IMR-90 (cell line): Measurements from ENCODE around the gene TRIM41. TPM values are rescaled to one million over a fixed set of nuclear protein-coding genes. Genes with fewer than 3 reads are reported as not detected.

Source experiments
- ATAC-seq: fragments of 200-7000 bp; cut with Tn5 transposase; 2 replicates; pipeline ENCODE4 v1.9.1; 2020; ENCODE audit warnings: low read depth, mild to moderate bottlenecking, moderate library complexity
- BruUV-seq: library from RNA; stranded (reverse); fragments of 400-500 nt; replicated peaks from 2 replicates; lab custom pipeline; 2021; lab: Mats Ljungman, UMichigan
- CTCF ChIA-PET: fragments of 300-600 bp; formaldehyde crosslinking; extraction: SDS; loops from one replicate; lab custom pipeline; 2021; ENCODE audit warnings: antibody characterized with exemption; lab: Yijun Ruan, JAX
- POLR2A ChIA-PET: fragments of 300-600 bp; sonication (Branson Sonifier 250); formaldehyde crosslinking; loops from one replicate; lab custom pipeline; 2022; ENCODE audit warnings: antibody characterized with exemption; ENCODE audit not compliant: unreplicated experiment; lab: Charles Lee
- DNase-seq: peaks from one replicate; pipeline ENCODE4 v3.0.0; 2013
- H2AFZ ChIP-seq: replicated peaks from 2 replicates; pipeline ENCODE3; 2013; ENCODE audit warnings: low read length, mild to moderate bottlenecking; ENCODE audit not compliant: poor library complexity
- H2AK5ac ChIP-seq: 2 replicates; pipeline ENCODE4 v1.6.1; 2013; ENCODE audit warnings: low read depth, low read length, inconsistent platforms
- H2AK9ac ChIP-seq: replicated peaks from 2 replicates; pipeline ENCODE3; 2013; ENCODE audit warnings: mild to moderate bottlenecking, low read depth, low read length, moderate library complexity; ENCODE audit not compliant: poor library complexity
- H2BK120ac ChIP-seq: 2 replicates; pipeline ENCODE4 v1.6.1; 2013; ENCODE audit warnings: low read depth, low read length, inconsistent platforms
- H2BK15ac ChIP-seq: 3 replicates; pipeline ENCODE4 v1.6.1; 2013; ENCODE audit warnings: low read depth, low read length, inconsistent platforms
- H2BK20ac ChIP-seq: 2 replicates; pipeline ENCODE4 v1.6.1; 2013; ENCODE audit warnings: low read depth, mild to moderate bottlenecking, inconsistent platforms, low read length, moderate library complexity
- H2BK5ac ChIP-seq: 2 replicates; pipeline ENCODE4 v1.6.1; 2013; ENCODE audit warnings: mild to moderate bottlenecking, low read depth, low read length, inconsistent platforms; ENCODE audit not compliant: poor library complexity, severe bottlenecking
- H3K14ac ChIP-seq: replicated peaks from 2 replicates; pipeline ENCODE4 v1.6.1; 2013; ENCODE audit warnings: low read depth, low read length, inconsistent platforms
- H3K18ac ChIP-seq: 2 replicates; pipeline ENCODE4 v1.6.1; 2013; ENCODE audit warnings: low read depth, low read length, control low read depth
- H3K23ac ChIP-seq: 2 replicates; pipeline ENCODE4 v1.6.1; 2013; ENCODE audit warnings: low read depth, low read length, inconsistent platforms
- H3K27ac ChIP-seq: 2 replicates; pipeline ENCODE4 v1.5.1; 2013; ENCODE audit warnings: mild to moderate bottlenecking, control low read depth, low read length; ENCODE audit not compliant: insufficient read depth
- H3K27me3 ChIP-seq: 2 replicates; pipeline ENCODE4 v1.6.1; 2013; ENCODE audit warnings: low read length; ENCODE audit not compliant: control insufficient read depth, insufficient read depth
- H3K36me3 ChIP-seq: 2 replicates; pipeline ENCODE4 v1.6.1; 2013; ENCODE audit warnings: low read length, mixed read lengths; ENCODE audit not compliant: control insufficient read depth, insufficient read depth
- H3K4ac ChIP-seq: 2 replicates; pipeline ENCODE4 v1.6.1; 2013; ENCODE audit warnings: low read depth, low read length, inconsistent platforms
- H3K4me1 ChIP-seq: 2 replicates; pipeline ENCODE4 v1.6.1; 2013; ENCODE audit warnings: low read length, mixed read lengths; ENCODE audit not compliant: control insufficient read depth, insufficient read depth
- H3K4me2 ChIP-seq: 2 replicates; pipeline ENCODE4 v1.6.1; 2013; ENCODE audit warnings: low read depth, mild to moderate bottlenecking, control low read depth, low read length, moderate library complexity
- H3K4me3 ChIP-seq: 2 replicates; pipeline ENCODE4 v1.5.1; 2013; ENCODE audit warnings: low read depth, mild to moderate bottlenecking, control low read depth, low read length, moderate library complexity; ENCODE audit not compliant: insufficient read depth
- H3K56ac ChIP-seq: 2 replicates; pipeline ENCODE4 v1.6.1; 2013; ENCODE audit warnings: low read length, inconsistent platforms; ENCODE audit not compliant: insufficient read depth; ENCODE audit errors: extremely low read depth
- H3K79me1 ChIP-seq, 2 experiments: 2 replicates each; pipeline ENCODE4 v1.6.1; 2013; ENCODE audit warnings: low read length in 2 of 2, inconsistent platforms in 1 of 2, low read depth in 1 of 2
- H3K9ac ChIP-seq: 2 replicates; pipeline ENCODE4 v1.6.1; 2013; ENCODE audit warnings: low read depth, low read length, control low read depth
- H3K9me1 ChIP-seq: 2 replicates; pipeline ENCODE4 v1.6.1; 2013; ENCODE audit warnings: low read length, inconsistent platforms; ENCODE audit not compliant: insufficient read depth
- H3K9me3 ChIP-seq: 2 replicates; pipeline ENCODE4 v1.6.1; 2013; ENCODE audit warnings: low read length; ENCODE audit not compliant: control insufficient read depth, insufficient read depth
- H4K20me1 ChIP-seq: 2 replicates; pipeline ENCODE4 v1.6.1; 2013; ENCODE audit warnings: low read length, inconsistent platforms; ENCODE audit not compliant: insufficient read depth
- H4K5ac ChIP-seq: 2 replicates; pipeline ENCODE4 v1.6.1; 2013; ENCODE audit warnings: mild to moderate bottlenecking, low read depth, low read length, control low read depth
- H4K8ac ChIP-seq, 2 experiments: 2 replicates each; pipeline ENCODE4 v1.6.1; 2013; ENCODE audit warnings: low read depth in 2 of 2, low read length in 2 of 2, control low read depth in 1 of 2, inconsistent platforms in 1 of 2
- H4K91ac ChIP-seq: 2 replicates; pipeline ENCODE4 v1.6.1; 2013; ENCODE audit warnings: low read depth, low read length, inconsistent platforms; ENCODE audit not compliant: insufficient read depth
- BHLHE40 ChIP-seq: fragments of 150-350 bp; IDR thresholded peaks from 2 replicates; pipeline ENCODE4 v1.6.1; 2016; ENCODE audit warnings: mild to moderate bottlenecking, low read depth, low read length
- CEBPB ChIP-seq: IDR thresholded peaks from 2 replicates; pipeline ENCODE4 v1.6.1; 2012; ENCODE audit warnings: low read depth, low read length, improper control_type of control experiment
- CHD1 ChIP-seq: IDR thresholded peaks from 2 replicates; pipeline ENCODE4 v1.6.1; 2012; ENCODE audit warnings: low read depth, low read length, improper control_type of control experiment
- ELK1 ChIP-seq: fragments of 150-350 bp; IDR thresholded peaks from 2 replicates; pipeline ENCODE4 v1.6.1; 2016; ENCODE audit warnings: low read depth, mild to moderate bottlenecking, low read length, moderate library complexity, borderline replicate concordance
- MAZ ChIP-seq: IDR thresholded peaks from 2 replicates; pipeline ENCODE4 v1.6.1; 2012; ENCODE audit warnings: low read depth, mild to moderate bottlenecking, low read length, improper control_type of control experiment, moderate library complexity, borderline replicate concordance
- MXI1 ChIP-seq: IDR thresholded peaks from 2 replicates; pipeline ENCODE4 v1.6.1; 2012; ENCODE audit warnings: low read depth, mild to moderate bottlenecking, low read length, moderate library complexity, borderline replicate concordance
- NFE2L2 ChIP-seq: fragments of 150-350 bp; IDR thresholded peaks from 2 replicates; pipeline ENCODE4 v1.6.1; 2016; ENCODE audit warnings: low read depth, mild to moderate bottlenecking, low read length
- RAD21 ChIP-seq: IDR thresholded peaks from 2 replicates; pipeline ENCODE4 v1.6.1; 2012; ENCODE audit warnings: low read length, improper control_type of control experiment
- RCOR1 ChIP-seq: IDR thresholded peaks from 2 replicates; pipeline ENCODE4 v1.6.1; 2012; ENCODE audit warnings: mild to moderate bottlenecking, low read length, improper control_type of control experiment; ENCODE audit not compliant: insufficient replicate concordance
- whole genome bisulfite sequencing, 2 experiments: methylation state at CpG; one replicate each; pipeline versions ENCODE4 v1.1.5 to v1.1.7; 2013; ENCODE audit warnings: missing lambda C conversion rate in 2 of 2; ENCODE audit not compliant: insufficient read length in 1 of 2; ENCODE audit errors: extremely low coverage in 2 of 2; 5-methylcytosine and 5-hydroxymethylcytosine counted together
- dilution Hi-C: fragments of 300-500 bp; cut with HindIII; formaldehyde crosslinking; loops from one replicate; pipeline ENCODE4 v1.14.3; 2018; ENCODE audit warnings: low sequenced_read_pairs; ENCODE audit not compliant: unreplicated experiment
- in situ Hi-C: fragments of 300-500 bp; cut with MboI; formaldehyde crosslinking; loops from 3 replicates; pipeline ENCODE4 v1.14.3; 2019; ENCODE audit warnings: low sequenced_read_pairs, inconsistent platforms, mixed read lengths
- intact Hi-C: fragments of 100-400 bp; cut with micrococcal nuclease; formaldehyde crosslinking; loops from 2 replicates; pipeline ENCODE4 v1.10.0; 2022
- polyA plus RNA-seq, 3 experiments: library from polyadenylated mRNA; depleted of rRNA; stranded (reverse); fragments of >200 nt; gene quantifications; 2 replicates each; pipeline ENCODE4 v1.2.3, GENCODE V29; 2012; ENCODE audit warnings: low replicate concordance in 1 of 3
- total RNA-seq: library from RNA; depleted of rRNA; stranded (reverse); fragments of >200 nt; gene quantifications from 2 replicates; pipeline ENCODE4 v1.2.3, GENCODE V29; 2012
- TF ChIP-seq, protein P1 (sequence below): fragments of 150-350 bp; IDR thresholded peaks from 2 replicates; pipeline ENCODE4 v1.6.1; 2017; ENCODE audit warnings: mild to moderate bottlenecking, antibody characterized with exemption, low read length, low read depth

Gene TRIM41
- total and polyA plus RNA-seq, 2 of the 4 experiments (the other 2 are of a cell fraction) = 5.9 to 15.7 TPM

DNA sequence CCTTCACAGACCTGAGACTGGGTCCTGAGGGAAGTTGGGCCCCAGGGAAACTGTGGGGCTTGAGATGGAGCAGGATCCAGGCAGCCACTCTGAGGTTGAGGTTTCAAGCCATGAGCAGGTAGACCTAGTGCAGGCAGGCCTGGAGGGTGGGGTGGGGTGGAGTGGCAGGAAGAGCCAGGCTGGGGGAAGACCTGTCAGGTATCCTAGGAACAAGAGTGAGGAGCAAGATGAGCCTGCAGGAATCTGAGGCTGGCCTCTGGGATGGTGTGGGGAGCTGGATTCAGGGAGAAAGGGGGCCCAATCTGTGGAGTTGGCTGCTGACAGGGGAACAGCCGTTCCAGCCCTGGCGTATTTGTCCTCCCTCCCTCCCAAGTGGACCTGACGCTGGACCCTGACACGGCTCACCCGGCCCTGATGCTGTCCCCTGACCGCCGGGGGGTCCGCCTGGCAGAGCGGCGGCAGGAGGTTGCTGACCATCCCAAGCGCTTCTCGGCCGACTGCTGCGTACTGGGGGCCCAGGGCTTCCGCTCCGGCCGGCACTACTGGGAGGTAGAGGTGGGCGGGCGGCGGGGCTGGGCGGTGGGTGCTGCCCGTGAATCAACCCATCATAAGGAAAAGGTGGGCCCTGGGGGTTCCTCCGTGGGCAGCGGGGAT lies 10.8 kb downstream of the TRIM41 start:
- Histone ChIP-seq H3K14ac (no peak overlapping the region), H3K27ac (no peak overlapping the region), H3K23ac (no peak overlapping the region), H3K4me1 (no peaks in the 10 kb centered on the region), H3K56ac (no peak overlapping the region), H3K18ac (no peak overlapping the region), H3K9me1 (peaks cover 1% of the 10 kb centered on the region), H3K4me3 (no peak overlapping the region), H2AK5ac (no peak overlapping the region), H3K9me3 (no peaks in the 10 kb centered on the region), H3K4ac (no peak overlapping the region), H4K8ac (no peak overlapping the region), H3K4me2 (no peak overlapping the region), H3K79me1 (peaks cover 17 to 40% of the 10 kb centered on the region in 2 experiments), H3K9ac (no peak overlapping the region), H4K91ac (no peak overlapping the region), H2BK15ac (no peak overlapping the region), H2AK9ac (no peak overlapping the region), H4K20me1 (peaks cover 55% of the 10 kb centered on the region), H2AFZ (no peak overlapping the region), H3K27me3 (no peaks in the 10 kb centered on the region), H3K36me3 (peaks cover 73% of the 10 kb centered on the region), H2BK20ac (no peak overlapping the region), H4K5ac (no peak overlapping the region), H2BK5ac (no peak overlapping the region), H2BK120ac (no peak overlapping the region)
- POLR2A ChIA-PET = no interaction called here
- peak; percentile 3; the same call in 1 of the 2 replicates for ATAC-seq
- CTCF ChIA-PET = no interaction called here
- BruUV-seq = no TSS peak
- dilution Hi-C loops = no loop called here
- intact Hi-C loops = no loop called here
- TF ChIP-seq BHLHE40 = no peak
- no peak for TF ChIP-seq ELK1
- no peak for TF ChIP-seq RCOR1
- TF ChIP-seq, protein P1, sequence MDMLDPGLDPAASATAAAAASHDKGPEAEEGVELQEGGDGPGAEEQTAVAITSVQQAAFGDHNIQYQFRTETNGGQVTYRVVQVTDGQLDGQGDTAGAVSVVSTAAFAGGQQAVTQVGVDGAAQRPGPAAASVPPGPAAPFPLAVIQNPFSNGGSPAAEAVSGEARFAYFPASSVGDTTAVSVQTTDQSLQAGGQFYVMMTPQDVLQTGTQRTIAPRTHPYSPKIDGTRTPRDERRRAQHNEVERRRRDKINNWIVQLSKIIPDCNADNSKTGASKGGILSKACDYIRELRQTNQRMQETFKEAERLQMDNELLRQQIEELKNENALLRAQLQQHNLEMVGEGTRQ = no peak
- no peak for TF ChIP-seq MAZ
- TF ChIP-seq MXI1 = no peak
- no peak for TF ChIP-seq NFE2L2
- no peak for TF ChIP-seq CEBPB
- no peak for TF ChIP-seq CHD1
- no peak for TF ChIP-seq RAD21
- WGBS, 2 experiments = no CpG with 5 or more reads among the region's 24 CpGs
- in situ Hi-C loops = no loop called here
- no peak for DNase-seq
